GM23338 (cell line): ENCODE data around the gene L3MBTL4.

Experiments used
- CREB1 ChIP-seq: fragments of 250-450 bp; sonication (Bioruptor Pico); IDR thresholded peaks from 2 replicates; pipeline ENCODE4 v1.5.0; 2020; ENCODE audit warnings: low read depth, mild to moderate bottlenecking, moderate library complexity
- ETS1 ChIP-seq: IDR thresholded peaks from 2 replicates; pipeline ENCODE4 v1.6.1; 2016; ENCODE audit warnings: antibody characterized with exemption
- EZH2 ChIP-seq: fragments of 200-600 bp; sonication (generic); IDR thresholded peaks from one replicate; pipeline ENCODE4 v1.8.0; 2017; ENCODE audit warnings: antibody characterized with exemption, mild to moderate bottlenecking, low read depth; ENCODE audit not compliant: unreplicated experiment
- EZH2phosphoT487 ChIP-seq: fragments of 200-600 bp; sonication (generic); IDR thresholded peaks from one replicate; pipeline ENCODE4 v1.8.1; 2018; ENCODE audit warnings: antibody characterized with exemption; ENCODE audit not compliant: unreplicated experiment
- JUNB ChIP-seq: IDR thresholded peaks from one replicate; pipeline ENCODE4 v1.6.1; 2016; ENCODE audit warnings: antibody characterized with exemption; ENCODE audit not compliant: unreplicated experiment
- NANOG ChIP-seq: IDR thresholded peaks from 2 replicates; pipeline ENCODE4 v1.6.1; 2016; ENCODE audit warnings: antibody characterized with exemption, borderline replicate concordance
- POLR2AphosphoS5 ChIP-seq: IDR thresholded peaks from 2 replicates; pipeline ENCODE4 v1.6.1; 2016; ENCODE audit warnings: antibody characterized with exemption, low read depth
- REST ChIP-seq: IDR thresholded peaks from one replicate; pipeline ENCODE4 v1.6.1; 2018; ENCODE audit warnings: antibody characterized with exemption; ENCODE audit not compliant: unreplicated experiment
- STAT1 ChIP-seq: IDR thresholded peaks from one replicate; pipeline ENCODE4 v1.6.1; 2016; ENCODE audit warnings: antibody characterized with exemption; ENCODE audit not compliant: unreplicated experiment
- ZNF114 ChIP-seq: fragments of 250-450 bp; sonication (Bioruptor Pico); IDR thresholded peaks from 2 replicates; pipeline ENCODE4 v1.5.0; 2020; ENCODE audit warnings: mild to moderate bottlenecking, moderate library complexity
- ZNF331 ChIP-seq: fragments of 250-450 bp; sonication (Bioruptor Pico); IDR thresholded peaks from 2 replicates; pipeline ENCODE4 v1.5.0; 2020; ENCODE audit warnings: low read depth, mild to moderate bottlenecking, moderate library complexity
- TF ChIP-seq, protein P1 (sequence below), 2 experiments: fragments of 200-600 bp in 1 of 2; sonication (generic) in 1 of 2; conservative IDR thresholded peaks; 2 replicates each; pipeline versions ENCODE4 v1.5.1 to v1.6.1; 2016 to 2017; ENCODE audit warnings: antibody characterized with exemption in 2 of 2, low read depth in 2 of 2, mild to moderate bottlenecking in 2 of 2, moderate library complexity in 1 of 2
- TF ChIP-seq, protein P2 (sequence below): fragments of 250-450 bp; sonication (Bioruptor Pico); IDR thresholded peaks from 2 replicates; pipeline ENCODE4 v1.5.0; 2020; ENCODE audit warnings: mild to moderate bottlenecking, moderate library complexity

DNA sequence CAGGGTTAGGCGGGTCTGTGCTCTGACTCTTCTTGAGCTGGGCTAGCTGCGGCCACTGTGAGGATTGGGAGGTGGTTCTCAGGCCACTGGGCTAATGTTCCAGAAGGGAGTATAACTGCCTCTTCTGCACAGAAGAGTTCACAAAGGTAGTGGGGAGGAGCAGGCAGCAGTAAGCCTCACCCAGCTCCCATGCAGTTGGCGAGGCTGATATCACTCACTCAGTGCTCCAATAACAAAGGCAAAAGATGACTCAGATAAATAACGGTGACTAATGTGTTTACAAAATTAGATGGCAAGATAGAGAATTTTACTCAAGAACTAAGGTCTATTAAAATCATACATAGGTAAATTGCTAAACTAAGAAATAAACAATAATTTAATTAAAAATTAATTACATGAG, 345.2 kb downstream of the L3MBTL4 start:
- TF ChIP-seq, protein P1, sequence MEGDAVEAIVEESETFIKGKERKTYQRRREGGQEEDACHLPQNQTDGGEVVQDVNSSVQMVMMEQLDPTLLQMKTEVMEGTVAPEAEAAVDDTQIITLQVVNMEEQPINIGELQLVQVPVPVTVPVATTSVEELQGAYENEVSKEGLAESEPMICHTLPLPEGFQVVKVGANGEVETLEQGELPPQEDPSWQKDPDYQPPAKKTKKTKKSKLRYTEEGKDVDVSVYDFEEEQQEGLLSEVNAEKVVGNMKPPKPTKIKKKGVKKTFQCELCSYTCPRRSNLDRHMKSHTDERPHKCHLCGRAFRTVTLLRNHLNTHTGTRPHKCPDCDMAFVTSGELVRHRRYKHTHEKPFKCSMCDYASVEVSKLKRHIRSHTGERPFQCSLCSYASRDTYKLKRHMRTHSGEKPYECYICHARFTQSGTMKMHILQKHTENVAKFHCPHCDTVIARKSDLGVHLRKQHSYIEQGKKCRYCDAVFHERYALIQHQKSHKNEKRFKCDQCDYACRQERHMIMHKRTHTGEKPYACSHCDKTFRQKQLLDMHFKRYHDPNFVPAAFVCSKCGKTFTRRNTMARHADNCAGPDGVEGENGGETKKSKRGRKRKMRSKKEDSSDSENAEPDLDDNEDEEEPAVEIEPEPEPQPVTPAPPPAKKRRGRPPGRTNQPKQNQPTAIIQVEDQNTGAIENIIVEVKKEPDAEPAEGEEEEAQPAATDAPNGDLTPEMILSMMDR (conservative IDR thresholded peaks at IDR 0.05; ENCODE audit: low read depth in 2 of 2), result no peak
- TF ChIP-seq POLR2AphosphoS5 (no peak), REST (no peak), EZH2 (no peak), JUNB (no peak), NANOG (no peak), ZNF331 (CRISPR knock-in tag) (no peak), ZNF114 (no peak), EZH2phosphoT487 (no peak), CREB1 (CRISPR knock-in tag) (no peak), ETS1 (no peak), STAT1 (no peak)
- TF ChIP-seq, protein P2, sequence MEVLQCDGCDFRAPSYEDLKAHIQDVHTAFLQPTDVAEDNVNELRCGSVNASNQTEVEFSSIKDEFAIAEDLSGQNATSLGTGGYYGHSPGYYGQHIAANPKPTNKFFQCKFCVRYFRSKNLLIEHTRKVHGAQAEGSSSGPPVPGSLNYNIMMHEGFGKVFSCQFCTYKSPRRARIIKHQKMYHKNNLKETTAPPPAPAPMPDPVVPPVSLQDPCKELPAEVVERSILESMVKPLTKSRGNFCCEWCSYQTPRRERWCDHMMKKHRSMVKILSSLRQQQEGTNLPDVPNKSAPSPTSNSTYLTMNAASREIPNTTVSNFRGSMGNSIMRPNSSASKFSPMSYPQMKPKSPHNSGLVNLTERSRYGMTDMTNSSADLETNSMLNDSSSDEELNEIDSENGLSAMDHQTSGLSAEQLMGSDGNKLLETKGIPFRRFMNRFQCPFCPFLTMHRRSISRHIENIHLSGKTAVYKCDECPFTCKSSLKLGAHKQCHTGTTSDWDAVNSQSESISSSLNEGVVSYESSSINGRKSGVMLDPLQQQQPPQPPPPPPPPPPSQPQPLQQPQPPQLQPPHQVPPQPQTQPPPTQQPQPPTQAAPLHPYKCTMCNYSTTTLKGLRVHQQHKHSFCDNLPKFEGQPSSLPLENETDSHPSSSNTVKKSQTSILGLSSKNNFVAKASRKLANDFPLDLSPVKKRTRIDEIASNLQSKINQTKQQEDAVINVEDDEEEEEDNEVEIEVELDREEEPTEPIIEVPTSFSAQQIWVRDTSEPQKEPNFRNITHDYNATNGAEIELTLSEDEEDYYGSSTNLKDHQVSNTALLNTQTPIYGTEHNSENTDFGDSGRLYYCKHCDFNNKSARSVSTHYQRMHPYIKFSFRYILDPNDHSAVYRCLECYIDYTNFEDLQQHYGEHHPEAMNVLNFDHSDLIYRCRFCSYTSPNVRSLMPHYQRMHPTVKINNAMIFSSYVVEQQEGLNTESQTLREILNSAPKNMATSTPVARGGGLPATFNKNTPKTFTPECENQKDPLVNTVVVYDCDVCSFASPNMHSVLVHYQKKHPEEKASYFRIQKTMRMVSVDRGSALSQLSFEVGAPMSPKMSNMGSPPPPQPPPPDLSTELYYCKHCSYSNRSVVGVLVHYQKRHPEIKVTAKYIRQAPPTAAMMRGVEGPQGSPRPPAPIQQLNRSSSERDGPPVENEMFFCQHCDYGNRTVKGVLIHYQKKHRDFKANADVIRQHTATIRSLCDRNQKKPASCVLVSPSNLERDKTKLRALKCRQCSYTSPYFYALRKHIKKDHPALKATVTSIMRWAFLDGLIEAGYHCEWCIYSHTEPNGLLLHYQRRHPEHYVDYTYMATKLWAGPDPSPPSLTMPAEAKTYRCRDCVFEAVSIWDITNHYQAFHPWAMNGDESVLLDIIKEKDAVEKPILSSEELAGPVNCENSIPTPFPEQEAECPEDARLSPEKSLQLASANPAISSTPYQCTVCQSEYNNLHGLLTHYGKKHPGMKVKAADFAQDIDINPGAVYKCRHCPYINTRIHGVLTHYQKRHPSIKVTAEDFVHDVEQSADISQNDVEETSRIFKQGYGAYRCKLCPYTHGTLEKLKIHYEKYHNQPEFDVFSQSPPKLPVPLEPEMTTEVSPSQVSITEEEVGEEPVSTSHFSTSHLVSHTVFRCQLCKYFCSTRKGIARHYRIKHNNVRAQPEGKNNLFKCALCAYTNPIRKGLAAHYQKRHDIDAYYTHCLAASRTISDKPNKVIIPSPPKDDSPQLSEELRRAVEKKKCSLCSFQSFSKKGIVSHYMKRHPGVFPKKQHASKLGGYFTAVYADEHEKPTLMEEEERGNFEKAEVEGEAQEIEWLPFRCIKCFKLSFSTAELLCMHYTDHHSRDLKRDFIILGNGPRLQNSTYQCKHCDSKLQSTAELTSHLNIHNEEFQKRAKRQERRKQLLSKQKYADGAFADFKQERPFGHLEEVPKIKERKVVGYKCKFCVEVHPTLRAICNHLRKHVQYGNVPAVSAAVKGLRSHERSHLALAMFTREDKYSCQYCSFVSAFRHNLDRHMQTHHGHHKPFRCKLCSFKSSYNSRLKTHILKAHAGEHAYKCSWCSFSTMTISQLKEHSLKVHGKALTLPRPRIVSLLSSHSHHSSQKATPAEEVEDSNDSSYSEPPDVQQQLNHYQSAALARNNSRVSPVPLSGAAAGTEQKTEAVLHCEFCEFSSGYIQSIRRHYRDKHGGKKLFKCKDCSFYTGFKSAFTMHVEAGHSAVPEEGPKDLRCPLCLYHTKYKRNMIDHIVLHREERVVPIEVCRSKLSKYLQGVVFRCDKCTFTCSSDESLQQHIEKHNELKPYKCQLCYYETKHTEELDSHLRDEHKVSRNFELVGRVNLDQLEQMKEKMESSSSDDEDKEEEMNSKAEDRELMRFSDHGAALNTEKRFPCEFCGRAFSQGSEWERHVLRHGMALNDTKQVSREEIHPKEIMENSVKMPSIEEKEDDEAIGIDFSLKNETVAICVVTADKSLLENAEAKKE (CRISPR knock-in tag), result no peak
